ENCODE data around the gene B4GALNT4.
"Not testable (repeated sequence)": the region's sequence is repeated elsewhere in the genome, so short reads cannot be mapped to it uniquely, and the experiment has no call there.

The B4GALNT4 gene

DNA sequence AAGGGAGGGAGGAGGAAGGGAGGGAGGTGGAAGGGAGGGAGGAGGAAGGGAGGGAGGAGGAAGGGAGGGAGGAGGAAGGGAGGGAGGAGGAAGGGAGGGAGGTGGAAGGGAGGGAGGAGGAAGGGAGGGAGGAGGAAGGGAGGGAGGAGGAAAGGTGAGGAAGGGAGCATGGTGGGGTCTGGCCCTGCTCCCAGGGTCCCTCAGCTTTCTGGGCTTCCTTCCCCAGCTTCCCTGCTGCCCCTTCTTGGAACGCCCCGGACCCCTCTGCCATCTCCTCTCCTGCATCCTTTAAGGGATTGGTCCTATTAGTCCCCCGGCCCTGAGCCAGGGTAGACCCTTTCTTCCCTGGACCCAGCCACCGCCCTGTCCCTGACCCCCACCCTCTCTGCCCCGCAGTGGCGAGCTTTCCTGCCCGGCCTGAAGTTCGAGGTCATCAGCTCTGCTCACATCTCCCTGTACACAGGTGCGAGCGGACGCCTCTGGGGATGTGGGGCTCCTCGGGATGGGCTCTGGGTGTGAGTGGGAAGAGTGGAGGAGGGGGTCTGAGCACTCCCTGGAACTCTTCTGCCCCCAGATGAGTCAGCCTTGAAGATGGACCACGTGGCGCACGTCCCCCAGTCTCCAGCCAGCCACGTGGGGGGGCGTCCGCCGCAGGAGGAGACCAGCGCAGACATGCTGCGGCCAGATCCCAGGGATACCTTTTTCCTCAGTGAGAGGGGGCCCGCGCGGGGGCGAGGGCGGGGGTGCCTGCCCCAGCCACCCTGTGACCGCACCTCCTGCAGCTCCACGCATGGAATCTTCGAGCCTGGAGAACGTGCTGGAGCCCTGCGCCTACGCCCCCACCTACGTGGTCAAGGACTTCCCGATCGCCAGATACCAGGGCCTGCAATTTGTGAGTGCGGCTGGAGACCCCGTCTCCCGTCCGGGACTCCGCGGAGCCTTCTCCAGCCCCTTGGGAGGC is 6.0 kb downstream of the B4GALNT4 start:
- DNase-seq (ENCODE audit: low spot score): no peak

DNA sequence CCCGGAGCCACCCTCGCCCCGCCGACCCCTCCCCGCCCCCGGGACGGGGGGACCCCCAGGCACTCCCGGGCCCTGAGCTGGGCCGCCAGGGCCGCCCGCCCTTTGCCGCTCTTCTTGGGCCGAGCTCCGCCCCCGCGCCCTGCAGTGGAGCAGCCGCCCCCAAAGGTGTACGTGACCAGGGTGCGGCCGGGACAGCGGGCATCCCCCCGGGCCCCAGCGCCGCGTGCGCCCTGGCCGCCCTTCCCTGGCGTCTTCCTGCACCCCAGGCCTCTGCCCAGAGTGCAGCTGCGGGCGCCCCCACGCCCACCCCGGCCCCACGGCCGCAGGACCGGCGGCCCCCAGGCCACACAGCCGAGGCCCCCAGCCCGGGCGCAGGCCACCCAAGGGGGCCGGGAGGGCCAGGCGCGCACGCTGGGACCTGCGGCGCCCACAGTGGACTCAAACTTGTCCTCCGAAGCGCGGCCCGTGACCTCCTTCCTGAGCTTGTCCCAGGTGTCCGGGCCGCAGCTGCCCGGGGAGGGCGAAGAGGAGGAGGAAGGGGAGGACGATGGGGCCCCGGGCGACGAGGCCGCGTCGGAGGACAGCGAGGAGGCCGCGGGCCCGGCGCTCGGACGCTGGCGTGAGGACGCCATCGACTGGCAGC is 7.4 kb downstream of the B4GALNT4 start:
- no peak for DNase-seq (ENCODE audit: low spot score)

DNA sequence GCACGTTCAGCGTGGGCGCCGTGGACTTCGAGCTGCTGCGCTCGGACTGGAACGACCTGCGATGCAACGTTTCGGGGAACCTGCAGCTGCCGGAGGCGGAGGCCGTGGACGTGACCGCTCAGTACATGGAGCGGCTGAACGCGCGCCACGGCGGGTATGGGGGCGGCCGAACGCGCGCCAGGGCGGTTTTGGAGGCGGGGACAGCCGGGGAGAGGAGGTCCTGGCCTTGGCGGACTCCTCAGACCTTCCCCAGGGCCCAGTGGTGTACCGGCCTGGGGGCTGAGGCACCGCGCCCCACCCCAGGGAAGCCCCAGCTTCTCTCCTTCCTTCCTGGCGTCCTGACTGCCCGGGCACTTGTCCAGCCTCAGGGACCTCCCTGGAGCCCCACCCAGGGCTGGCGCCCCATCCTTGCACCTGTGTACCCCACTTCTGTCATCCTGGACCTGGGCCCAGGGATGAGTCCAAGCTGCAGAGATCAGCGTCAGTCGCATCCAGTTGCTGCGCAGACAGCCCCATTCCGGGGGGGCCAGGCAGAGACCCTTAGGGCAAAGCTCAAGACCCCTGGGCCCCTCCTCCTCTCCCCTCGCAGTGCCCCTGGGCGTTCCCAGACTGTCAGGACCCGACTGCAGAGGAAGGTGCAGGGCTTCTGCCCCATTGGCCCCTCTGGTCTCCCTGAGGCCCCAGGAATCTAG is 8.0 kb downstream of the B4GALNT4 start:
- DNase-seq (ENCODE audit: low spot score): no peak

DNA sequence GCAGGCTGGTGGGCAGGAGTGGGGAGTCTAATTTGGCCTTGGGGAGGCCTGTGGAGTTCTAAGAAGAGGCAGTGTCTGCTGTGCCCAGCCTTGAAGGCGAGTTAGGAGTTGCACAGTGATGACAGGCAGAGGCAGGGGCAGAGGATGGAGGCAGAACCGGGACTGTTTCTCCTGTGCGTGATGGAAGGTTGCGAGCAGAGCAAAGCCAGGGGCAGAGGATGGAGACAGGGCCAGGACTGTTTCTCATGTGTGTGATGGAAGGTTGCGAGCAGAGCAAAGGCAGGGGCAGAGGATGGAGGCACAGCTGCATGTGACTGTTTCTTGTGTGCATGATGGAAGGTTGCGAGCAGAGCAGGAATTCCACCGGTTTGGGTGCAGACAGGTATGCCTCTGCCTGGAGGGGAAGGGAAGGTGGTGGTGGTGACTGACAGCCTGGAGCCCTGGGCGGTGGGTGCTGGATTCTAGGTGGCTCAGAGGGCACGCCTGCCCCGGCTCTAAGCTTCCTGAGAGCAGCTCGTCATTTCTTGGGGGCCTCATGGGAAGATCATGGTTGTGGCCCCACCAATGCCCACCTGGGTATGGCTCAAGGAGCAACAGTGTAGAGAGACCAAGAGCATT is 8.7 kb downstream of the B4GALNT4 start:
- no peak for DNase-seq (ENCODE audit: low spot score)

DNA sequence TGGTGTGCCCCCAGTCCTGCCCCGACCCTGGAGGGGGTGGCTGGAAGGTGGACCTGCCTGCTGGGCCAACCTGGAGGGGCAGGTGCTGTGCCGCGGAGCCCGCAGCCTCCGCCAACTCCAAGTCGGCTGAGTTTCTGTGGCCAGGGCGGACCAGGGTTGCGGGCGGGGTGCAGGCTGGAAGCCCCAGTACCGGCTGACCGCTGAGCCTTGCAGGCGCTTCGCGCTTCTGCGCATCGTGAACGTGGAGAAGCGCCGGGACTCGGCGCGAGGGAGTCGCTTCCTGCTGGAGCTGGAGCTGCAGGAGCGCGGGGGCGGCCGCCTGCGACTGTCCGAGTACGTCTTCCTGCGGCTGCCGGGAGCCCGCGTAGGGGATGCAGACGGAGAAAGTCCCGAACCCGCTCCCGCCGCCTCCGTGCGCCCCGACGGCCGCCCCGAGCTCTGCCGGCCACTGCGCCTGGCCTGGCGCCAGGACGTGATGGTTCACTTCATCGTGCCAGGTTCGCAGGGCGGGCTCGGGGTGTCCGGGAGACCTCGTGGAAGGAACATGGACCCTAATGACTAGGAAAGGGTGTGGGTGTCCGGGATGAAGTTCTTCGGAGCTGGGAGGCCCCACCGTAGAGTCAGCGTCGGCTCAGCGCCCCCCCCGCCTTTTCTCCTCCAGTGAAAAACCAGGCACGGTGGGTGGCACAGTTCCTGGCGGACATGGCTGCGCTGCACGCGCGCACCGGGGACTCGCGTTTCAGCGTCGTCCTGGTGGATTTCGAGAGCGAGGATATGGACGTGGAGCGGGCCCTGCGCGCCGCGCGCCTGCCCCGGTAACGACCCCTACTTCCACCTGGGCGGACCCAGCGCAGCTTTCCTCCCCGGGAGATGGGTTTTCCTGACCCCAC is 10.2 kb downstream of the B4GALNT4 start:
- no peak for DNase-seq (ENCODE audit: low spot score)

DNA sequence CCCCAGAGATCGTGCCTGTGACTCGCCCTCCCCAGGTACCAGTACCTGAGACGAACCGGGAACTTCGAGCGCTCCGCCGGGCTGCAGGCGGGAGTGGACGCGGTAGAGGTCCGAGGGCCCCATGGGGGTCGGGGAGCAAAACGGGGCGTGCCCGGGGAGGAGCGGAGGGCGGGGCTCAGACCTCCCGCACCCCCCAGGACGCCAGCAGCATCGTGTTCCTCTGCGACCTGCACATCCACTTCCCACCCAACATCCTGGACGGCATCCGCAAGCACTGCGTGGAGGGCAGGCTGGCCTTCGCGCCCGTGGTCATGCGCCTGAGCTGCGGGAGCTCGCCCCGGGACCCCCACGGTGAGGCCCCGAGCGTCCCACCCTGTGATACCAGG is 10.8 kb downstream of the B4GALNT4 start:
- no peak for DNase-seq (ENCODE audit: low spot score)

DNA sequence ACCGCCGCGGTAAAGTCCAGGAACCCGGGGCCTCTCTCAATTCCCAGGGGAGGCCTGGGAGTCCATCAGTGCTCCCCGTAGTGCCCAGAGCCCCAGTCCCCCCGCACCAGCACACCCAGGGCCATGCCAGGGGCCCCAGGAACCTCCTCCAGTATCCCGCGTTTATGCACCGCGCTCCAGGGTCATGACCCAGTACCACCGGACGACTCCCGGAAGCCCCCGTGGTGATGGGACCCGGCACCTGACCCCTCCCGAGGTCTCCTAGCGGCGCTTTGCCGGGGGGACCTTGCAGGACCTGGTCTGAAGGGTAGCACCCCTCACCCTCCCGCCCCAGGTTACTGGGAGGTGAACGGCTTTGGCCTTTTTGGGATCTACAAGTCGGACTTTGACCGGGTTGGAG is 11.2 kb downstream of the B4GALNT4 start:
- no peak for DNase-seq (ENCODE audit: low spot score)

DNA sequence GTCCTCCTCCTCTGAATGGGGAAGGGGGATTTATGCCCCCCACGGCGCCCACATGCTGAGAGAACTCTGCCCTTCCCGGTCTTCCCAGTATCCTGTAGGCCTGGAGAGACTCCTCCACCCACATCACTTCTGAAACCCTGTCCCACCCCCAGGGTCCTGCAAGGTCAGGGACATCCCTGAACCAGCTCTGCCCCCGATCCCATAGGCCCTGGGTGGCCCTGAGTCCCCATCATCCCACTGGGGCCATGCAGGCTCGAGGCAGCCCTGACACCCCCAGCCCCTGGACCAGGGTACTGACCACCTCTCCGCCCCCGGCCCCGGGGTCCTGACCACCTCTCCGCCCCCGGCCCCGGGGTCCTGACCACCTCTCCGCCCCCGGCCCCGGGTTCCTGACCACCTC is 11.7 kb downstream of the B4GALNT4 start:
- no peak for DNase-seq (ENCODE audit: low spot score)

DNA sequence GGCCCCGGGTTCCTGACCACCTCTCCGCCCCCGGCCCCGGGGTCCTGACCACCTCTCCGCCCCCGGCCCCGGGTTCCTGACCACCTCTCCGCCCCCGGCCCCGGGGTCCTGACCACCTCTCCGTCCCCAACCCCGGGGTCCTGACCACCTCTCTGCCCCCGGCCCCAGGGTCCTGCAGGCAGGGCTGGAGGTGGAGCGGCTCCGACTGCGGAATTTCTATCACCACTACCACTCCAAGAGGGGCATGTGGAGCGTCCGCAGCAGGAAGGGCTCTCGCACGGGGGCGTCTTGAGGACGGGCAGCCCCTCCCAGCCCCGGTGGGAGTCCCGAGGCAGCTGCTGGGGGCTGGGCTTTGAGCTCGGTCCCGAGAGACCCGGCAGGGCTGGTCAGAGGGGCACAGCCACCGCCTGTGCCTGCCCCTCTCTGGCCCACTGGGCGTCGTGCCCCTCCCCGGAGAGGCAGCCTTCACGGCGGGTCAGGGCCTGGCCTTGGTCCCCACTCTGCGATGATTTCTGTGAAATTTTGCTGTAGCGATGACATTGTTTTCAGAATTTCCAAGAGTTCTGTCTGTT is 12.3 kb downstream of the B4GALNT4 start:
- DNase-seq (ENCODE audit: low spot score): no peak

DNA sequence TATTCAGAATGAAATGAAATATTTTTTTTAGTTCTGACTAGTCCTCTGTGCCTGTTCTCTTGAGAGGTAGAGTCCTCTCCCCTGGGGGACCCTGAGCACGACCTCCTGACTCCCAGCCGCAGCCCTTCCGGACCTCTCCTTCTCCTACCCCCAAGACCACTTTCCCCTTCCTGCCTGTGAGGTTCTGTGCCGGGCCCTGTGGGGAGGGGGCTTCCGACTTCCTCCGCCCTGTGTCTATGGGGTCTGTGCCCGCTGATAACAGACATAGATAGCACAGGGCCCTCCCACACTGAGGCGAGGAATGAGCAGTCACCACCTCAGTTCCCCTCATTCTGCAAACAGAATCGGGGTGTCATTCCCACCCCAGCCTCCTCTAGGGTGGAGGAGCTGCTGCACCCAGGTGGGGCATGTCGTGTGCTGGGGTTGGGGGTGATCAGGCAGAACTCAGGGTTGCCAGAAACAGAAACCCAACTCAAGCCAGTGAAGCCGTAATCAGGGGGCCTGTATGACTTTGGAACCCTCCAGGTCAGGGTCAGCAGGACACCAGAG is 12.9 kb downstream of the B4GALNT4 start:
- DNase-seq (ENCODE audit: low spot score): no peak

DNA sequence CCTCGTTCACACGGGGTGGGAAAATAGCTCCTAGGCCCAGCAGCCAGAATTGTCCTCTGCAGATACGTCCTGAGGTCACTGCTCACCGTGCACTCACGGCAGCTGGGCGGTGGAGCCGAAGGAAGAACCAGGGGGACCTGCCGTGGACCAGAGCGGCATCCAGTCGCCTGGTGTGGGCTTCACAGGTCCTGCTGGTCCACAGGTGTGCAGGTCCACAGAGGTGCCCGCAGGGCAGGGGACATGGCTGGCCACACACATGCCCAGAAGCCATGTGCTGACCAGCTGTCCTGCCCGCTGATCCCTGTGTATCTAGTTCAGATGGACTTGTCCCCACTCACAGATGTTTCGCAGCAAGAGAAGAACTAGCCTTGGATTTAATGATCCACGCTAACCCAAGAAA is 14.1 kb downstream of the B4GALNT4 start:
- DNase-seq (ENCODE audit: low spot score): no peak

DNA sequence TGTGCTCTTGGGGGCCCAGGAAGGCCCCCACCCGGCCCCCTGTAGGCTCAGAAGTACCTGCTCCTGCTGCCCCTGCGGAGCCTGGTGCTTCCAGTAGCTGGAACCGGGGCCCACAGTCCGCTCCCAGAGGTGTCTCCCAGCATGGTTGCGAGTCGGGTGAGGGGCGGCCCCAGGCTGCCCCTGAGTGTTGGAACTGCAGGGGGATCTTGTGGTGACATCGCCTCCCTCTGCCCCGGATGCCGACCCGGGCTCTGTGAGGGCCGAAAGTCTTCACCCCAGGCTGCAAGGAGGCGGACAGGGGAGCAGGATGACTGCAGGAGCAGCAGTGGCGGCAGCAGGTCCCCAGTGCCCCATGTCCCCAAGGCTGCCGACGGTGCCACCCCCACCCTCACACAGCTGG is 15.2 kb downstream of the B4GALNT4 start:
- no peak for DNase-seq (ENCODE audit: low spot score)

DNA sequence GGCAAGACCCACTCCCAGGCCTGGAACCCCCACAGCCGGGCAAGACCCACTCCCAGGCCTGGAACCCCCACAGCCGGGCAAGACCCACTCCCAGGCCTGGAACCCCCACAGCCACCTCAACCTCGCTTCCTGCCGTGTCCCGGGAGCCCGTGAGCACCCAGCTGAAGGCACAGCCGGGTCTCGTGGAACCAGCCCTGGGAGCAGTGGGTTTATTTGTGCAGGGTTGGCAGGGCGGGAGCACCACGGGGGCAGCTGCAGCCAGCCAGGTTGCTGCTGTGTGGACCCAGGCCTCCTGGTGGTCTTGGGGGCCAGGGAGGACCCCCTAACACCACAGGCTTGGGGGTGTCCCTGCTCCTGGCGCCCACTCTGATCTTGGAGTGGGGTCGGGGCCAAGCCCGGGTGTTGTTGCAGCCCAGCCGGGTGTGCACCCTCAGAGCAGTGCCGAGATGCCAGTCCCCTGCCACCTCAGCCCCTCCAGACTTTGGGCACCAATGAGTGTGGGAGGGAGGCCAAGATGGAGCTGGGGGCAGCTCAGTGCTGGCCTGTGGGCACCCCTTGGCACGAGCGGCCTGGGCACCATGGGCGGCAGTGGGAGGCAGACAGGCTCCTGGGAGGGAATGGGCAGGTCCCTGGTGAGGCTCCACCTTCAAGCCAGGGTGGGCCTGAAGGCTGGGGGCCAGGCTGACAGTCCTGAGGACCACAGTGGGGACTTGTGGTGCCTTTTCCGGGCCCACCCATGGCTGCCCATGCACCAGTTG is 16.5 kb downstream of the B4GALNT4 start:
- no peak for DNase-seq (ENCODE audit: low spot score)

DNA sequence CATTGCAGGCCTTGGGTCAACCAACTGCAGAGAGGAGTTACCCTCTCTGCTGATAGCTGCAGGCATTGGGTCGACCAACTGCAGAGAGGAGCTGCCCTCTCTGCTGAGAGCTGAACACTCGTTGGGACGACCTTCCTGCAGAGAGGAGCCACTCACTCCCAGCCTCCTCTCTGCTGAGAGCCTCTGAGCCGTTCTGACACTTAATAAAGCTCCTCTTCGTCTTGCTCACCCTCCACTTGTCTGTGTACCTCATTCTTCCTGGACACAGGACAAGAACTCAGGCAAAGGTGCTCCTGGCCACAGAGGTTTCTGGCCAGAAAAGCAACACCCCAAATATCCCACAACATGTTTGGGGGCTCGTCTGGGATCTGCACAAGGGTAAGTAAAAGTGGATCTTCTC is 17.2 kb downstream of the B4GALNT4 start:
- DNase-seq (ENCODE audit: low spot score): no peak

DNA sequence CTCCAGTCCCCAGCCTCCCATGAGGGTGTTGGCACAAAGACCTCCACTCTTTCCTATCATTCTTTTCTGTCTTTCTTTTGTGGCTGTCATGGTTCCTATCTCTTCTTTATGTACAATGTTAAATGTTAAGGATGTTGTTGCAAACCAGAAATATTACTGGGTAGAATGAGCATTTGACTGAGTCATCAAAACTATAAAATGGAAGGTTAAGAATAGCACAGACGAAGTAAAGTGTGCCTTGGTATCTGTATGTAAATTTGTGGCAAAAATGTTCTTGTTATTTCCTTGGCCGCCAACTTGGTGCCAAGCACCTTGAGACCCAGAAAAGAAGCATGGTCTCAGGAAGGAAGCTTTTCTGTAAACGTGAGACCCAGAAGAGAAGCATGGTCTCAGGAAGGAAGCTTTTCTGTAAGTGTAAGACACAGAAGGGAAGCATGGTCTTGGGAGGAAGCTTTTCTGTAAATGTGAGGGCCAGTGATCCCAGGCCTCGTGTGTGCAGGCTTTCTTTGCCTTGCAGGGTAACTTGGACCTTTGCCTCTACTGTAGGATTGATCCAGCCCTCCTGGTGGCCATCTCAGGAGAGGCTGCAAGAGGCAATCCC is 18.0 kb downstream of the B4GALNT4 start:
- no peak for DNase-seq (ENCODE audit: low spot score)

DNA sequence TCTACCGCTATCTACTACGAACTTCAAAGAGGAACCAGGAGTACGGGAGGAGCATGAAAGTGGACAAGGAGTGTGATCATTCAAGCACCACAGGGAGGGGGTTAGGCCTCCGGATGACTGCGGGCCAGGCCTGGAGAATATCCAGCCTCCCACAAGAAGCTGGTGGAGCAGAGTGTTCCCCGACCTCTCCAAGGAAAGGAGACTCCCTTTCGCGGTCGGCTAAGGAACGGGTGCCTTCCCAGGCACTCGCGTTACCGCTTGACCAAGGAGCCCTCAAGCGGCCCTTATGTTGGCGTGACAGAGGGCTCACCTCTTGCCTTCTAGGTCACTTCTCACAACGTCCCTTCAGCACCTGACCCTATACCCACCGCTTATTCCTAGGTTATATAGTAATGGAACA is 20.1 kb downstream of the B4GALNT4 start:
- DNase-seq (ENCODE audit: low spot score): not testable (repeated sequence)

DNA sequence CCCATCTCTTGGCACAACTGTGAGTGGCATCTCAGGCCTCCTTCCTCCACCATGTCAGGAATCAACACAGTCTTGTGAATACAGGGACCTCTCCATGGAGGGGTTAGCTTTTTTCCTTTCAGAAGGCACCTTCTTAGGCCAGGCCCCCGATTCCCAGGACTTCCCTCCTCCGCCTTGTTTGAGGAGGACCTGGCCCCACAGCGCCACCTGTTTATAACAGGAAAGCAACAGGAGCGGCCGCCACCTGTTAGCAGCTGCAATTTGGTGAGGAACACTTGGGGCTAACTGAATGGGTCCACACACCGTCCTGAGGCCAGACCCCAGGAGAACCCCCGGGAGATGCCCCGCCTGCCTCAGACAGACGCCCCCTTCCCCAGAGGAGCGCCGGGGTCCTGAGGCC is 20.9 kb downstream of the B4GALNT4 start:
- DNase-seq (ENCODE audit: low spot score): no peak

DNA sequence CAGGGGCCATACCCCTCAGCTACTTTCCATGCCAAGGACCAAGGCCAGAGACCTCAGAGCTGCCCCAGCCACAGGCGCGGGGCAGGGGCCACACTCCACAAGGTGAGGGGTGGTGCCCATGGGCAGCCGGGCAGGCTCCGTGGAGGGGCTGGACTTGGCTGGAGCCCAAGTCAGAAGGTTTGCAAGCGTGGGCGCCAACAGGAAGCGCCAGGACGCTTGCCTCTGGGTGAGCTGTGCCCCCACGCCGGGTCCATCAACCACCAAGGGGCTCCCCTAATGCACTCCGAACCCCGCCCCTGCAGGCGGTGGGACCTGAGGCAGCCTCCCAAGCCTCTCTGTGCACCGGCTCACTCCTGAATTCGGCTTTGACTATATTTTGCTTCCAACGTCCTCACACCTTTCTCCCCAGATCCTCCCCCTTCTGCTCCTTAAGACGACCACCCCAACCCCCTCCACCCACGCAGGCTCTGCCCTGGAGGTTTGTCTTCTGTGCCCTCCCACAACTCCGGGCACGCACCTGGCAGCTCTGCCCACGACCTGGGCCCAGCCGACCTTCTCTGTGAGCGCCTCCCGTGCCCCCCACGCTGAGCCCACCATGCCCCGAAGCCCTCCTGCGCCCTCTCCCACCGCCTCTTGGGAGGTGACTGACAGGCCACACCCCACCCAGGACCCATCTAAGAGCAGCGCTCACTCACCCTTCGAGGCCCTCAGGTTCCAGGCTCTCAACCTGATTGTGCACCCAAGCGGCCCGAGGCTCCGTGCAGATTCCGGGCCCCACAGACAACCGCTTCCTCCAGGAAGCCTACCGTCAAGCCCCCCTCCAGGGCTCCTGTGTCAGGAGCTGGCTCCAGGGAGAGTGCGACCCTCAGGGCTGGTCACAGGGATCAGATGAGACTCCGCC is 22.1 kb downstream of the B4GALNT4 start:
- DNase-seq (ENCODE audit: low spot score): no peak
